GM23248 (cell line): ENCODE results near the gene PSMD14. TPM values are rescaled to one million over a fixed set of nuclear protein-coding genes. Genes with fewer than 3 reads are reported as not detected.
A peak's percentile ranks its signal among the peaks of the same experiment; 100 is the strongest.

Experiments used
- DNase-seq: peaks from one replicate; pipeline ENCODE4 v3.0.0-alpha.2; 2015
- H2AFZ ChIP-seq: fragments of 200-600 bp; sonication (generic); 2 replicates; pipeline ENCODE4 v1.6.1; 2016; ENCODE audit warnings: antibody characterized with exemption
- H3F3A ChIP-seq: fragments of 200-600 bp; sonication (generic); 2 replicates; pipeline ENCODE4 v1.6.1; 2016; ENCODE audit warnings: mild to moderate bottlenecking, antibody characterized with exemption, mixed run types; ENCODE audit not compliant: insufficient read depth
- H3K27ac ChIP-seq: fragments of 200-600 bp; sonication (generic); 2 replicates; pipeline ENCODE4 v1.5.1; 2016; ENCODE audit warnings: mild to moderate bottlenecking
- H3K27me3 ChIP-seq: fragments of 200-600 bp; sonication (generic); replicated peaks from 2 replicates; pipeline ENCODE4 v1.6.1; 2016; ENCODE audit warnings: mild to moderate bottlenecking; ENCODE audit not compliant: insufficient read depth
- H3K36me3 ChIP-seq: fragments of 200-600 bp; sonication (generic); 2 replicates; pipeline ENCODE4 v1.6.1; 2016; ENCODE audit warnings: low read depth, mild to moderate bottlenecking
- H3K4me1 ChIP-seq: fragments of 200-600 bp; sonication (generic); 2 replicates; pipeline ENCODE4 v1.6.1; 2016; ENCODE audit warnings: mild to moderate bottlenecking; ENCODE audit not compliant: insufficient read depth
- H3K4me2 ChIP-seq: fragments of 200-600 bp; sonication (generic); one replicate; pipeline ENCODE4 v1.6.1; 2016; ENCODE audit warnings: mild to moderate bottlenecking; ENCODE audit not compliant: unreplicated experiment
- H3K4me3 ChIP-seq: fragments of 200-600 bp; sonication (generic); 2 replicates; pipeline ENCODE4 v1.5.1; 2016; ENCODE audit warnings: mild to moderate bottlenecking
- H3K79me2 ChIP-seq: fragments of 200-600 bp; sonication (generic); 2 replicates; pipeline ENCODE4 v1.6.1; 2016; ENCODE audit warnings: mild to moderate bottlenecking; ENCODE audit not compliant: insufficient read depth
- H3K9ac ChIP-seq: fragments of 200-600 bp; sonication (generic); 2 replicates; pipeline ENCODE4 v1.6.1; 2016; ENCODE audit warnings: mild to moderate bottlenecking
- H3K9me2 ChIP-seq: fragments of 200-600 bp; sonication (generic); 2 replicates; pipeline ENCODE4 v1.6.1; 2016; ENCODE audit warnings: mixed run types, mild to moderate bottlenecking, moderate library complexity; ENCODE audit not compliant: insufficient read depth
- H3K9me3 ChIP-seq: fragments of 200-600 bp; sonication (generic); one replicate; pipeline ENCODE4 v1.6.1; 2017; ENCODE audit warnings: low read depth
- H4K20me1 ChIP-seq: fragments of 200-600 bp; sonication (generic); 2 replicates; pipeline ENCODE4 v1.6.0; 2016; ENCODE audit not compliant: insufficient read depth
- EZH2 ChIP-seq: fragments of 200-600 bp; sonication (generic); IDR thresholded peaks from 2 replicates; pipeline ENCODE4 v1.6.1; 2018; ENCODE audit warnings: antibody characterized with exemption, mild to moderate bottlenecking; ENCODE audit not compliant: insufficient read depth, poor library complexity, severe bottlenecking
- EZH2phosphoT487 ChIP-seq: fragments of 200-600 bp; sonication (generic); IDR thresholded peaks from 2 replicates; pipeline ENCODE4 v1.6.1; 2018; ENCODE audit warnings: antibody characterized with exemption, moderate library complexity, mild to moderate bottlenecking, low read depth; ENCODE audit not compliant: insufficient read depth
- WGBS, 2 experiments: methylation state at CpG; one replicate each; pipeline ENCODE4 v1.1.6; 2015 to 2017; ENCODE audit warnings: low lambda C conversion rate in 2 of 2, low coverage in 1 of 2; ENCODE audit errors: missing lambda C conversion rate in 2 of 2; 5-methylcytosine and 5-hydroxymethylcytosine counted together
- in situ Hi-C: fragments of 300-500 bp; cut with MboI; formaldehyde crosslinking; loops from 2 replicates; pipeline ENCODE4 v1.15.0; 2020
- polyA plus RNA-seq: library from polyadenylated mRNA; unstranded; fragments of >200 nt; fragmentation: Nextera tagmentation; extraction: Ambion mirVana; gene quantifications from 2 replicates; pipeline ENCODE4 v1.2.1, GENCODE V29; 2016
- total RNA-seq: library from RNA; depleted of rRNA; stranded (reverse); fragments of >200 nt; shearing (Covaris generic); gene quantifications from 2 replicates; pipeline ENCODE4 v1.2.3, GENCODE V29; 2014

Gene PSMD14
- total and polyA plus RNA-seq, 2 experiments from 2014 or later: 94.4 to 96.0 TPM

GRCh38 chr2:161418715-161419637 lies 110.8 kb downstream of the PSMD14 start:
- DNase-seq: peak; percentile 45
- in situ Hi-C loops: no loop called here
- H3K79me2 ChIP-seq: no peaks in the 10 kb centered on the region
- H3K9ac ChIP-seq: no peak overlapping the region
- H3K4me2 ChIP-seq: peak overlapping the region; percentile 4
- no peaks in the 10 kb centered on the region for H4K20me1 ChIP-seq
- no peaks in the 10 kb centered on the region for H3K9me3 ChIP-seq
- WGBS, 2 experiments: 13 to 15% methylated on average over 41 to 49 of the region's 49 CpGs
- peak; percentile 20; the same call in 1 of the 2 replicates for TF ChIP-seq EZH2phosphoT487
- no peak for TF ChIP-seq EZH2
- no peaks in the 10 kb centered on the region for H3K4me1 ChIP-seq
- no peaks in the 10 kb centered on the region for H3K9me2 ChIP-seq
- no peak overlapping the region for H3K27ac ChIP-seq
- H3K36me3 ChIP-seq: no peaks in the 10 kb centered on the region
- H3K4me3 ChIP-seq: peak overlapping the region; percentile 16; the same call in 1 of the 2 replicates
- peaks cover 90% of the 10 kb centered on the region for H3K27me3 ChIP-seq
- H2AFZ ChIP-seq: peak overlapping the region; percentile 3; the same call in 1 of the 2 replicates
- no peaks in the 10 kb centered on the region for H3F3A ChIP-seq

GRCh38 chr2:161419638-161420190 lies 111.5 kb downstream of the PSMD14 start:
- no peak overlapping the region for H3K4me3 ChIP-seq
- H3K4me1 ChIP-seq: no peaks in the 10 kb centered on the region
- H4K20me1 ChIP-seq: no peaks in the 10 kb centered on the region
- 90 to 95% methylated on average over 3 of the region's 3 CpGs for WGBS, 2 experiments
- H3F3A ChIP-seq: no peaks in the 10 kb centered on the region
- DNase-seq: no peak
- H3K9me2 ChIP-seq: no peaks in the 10 kb centered on the region
- peaks cover 98% of the 10 kb centered on the region for H3K27me3 ChIP-seq
- no peak overlapping the region for H3K27ac ChIP-seq
- H3K79me2 ChIP-seq: no peaks in the 10 kb centered on the region
- no peaks in the 10 kb centered on the region for H3K36me3 ChIP-seq
- no peaks in the 10 kb centered on the region for H3K9me3 ChIP-seq
- H3K9ac ChIP-seq: no peak overlapping the region
- no peak overlapping the region for H3K4me2 ChIP-seq
- no peak overlapping the region for H2AFZ ChIP-seq
- in situ Hi-C loops: no loop called here
- no peak for TF ChIP-seq EZH2phosphoT487
- peak; percentile 51 for TF ChIP-seq EZH2

GRCh38 chr2:161420406-161421074 lies 112.3 kb downstream of the PSMD14 start:
- no peaks in the 10 kb centered on the region for H3K9me2 ChIP-seq
- no peak overlapping the region for H2AFZ ChIP-seq
- H3K9ac ChIP-seq: no peak overlapping the region
- H3K79me2 ChIP-seq: no peaks in the 10 kb centered on the region
- no peaks in the 10 kb centered on the region for H3F3A ChIP-seq
- H3K4me2 ChIP-seq: no peak overlapping the region
- no peak for DNase-seq
- no peaks in the 10 kb centered on the region for H3K4me1 ChIP-seq
- no peaks in the 10 kb centered on the region for H3K36me3 ChIP-seq
- no peak overlapping the region for H3K27ac ChIP-seq
- no peak overlapping the region for H3K4me3 ChIP-seq
- no peaks in the 10 kb centered on the region for H3K9me3 ChIP-seq
- TF ChIP-seq EZH2phosphoT487 (no peak), EZH2 (no peak)
- H3K27me3 ChIP-seq: peaks cover 99% of the 10 kb centered on the region
- 84 to 86% methylated on average over 11 of the region's 11 CpGs for WGBS, 2 experiments
- no peaks in the 10 kb centered on the region for H4K20me1 ChIP-seq
- in situ Hi-C loops: no loop called here

DNA sequence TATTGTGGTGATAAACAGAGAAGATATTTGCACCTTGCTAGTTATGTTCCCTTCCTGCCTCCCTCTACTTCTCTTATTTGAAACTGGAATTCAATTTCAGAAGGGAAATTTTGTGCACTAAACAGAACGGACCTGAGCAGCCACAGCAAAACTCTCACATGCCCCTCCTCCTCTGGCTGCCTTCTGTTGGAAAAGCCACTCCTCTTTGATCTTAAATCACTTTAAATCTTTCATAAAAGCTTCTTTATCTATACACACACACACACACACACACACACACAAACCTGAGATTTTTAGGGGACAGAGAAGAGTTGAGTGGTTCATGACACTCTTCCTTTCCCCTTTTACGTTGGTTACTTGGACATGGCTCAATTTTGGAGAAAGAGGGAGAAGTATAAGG lies 113.5 kb downstream of the PSMD14 start:
- H3K4me2 ChIP-seq: no peak overlapping the region
- in situ Hi-C loops: no loop called here

More for the DNA sequence above, 113.5 kb downstream of the PSMD14 start:
- TF ChIP-seq EZH2phosphoT487 (no peak), EZH2 (no peak)
- Histone ChIP-seq H3K36me3 (no peaks in the 10 kb centered on the region), H3K27me3 (peaks cover 99% of the 10 kb centered on the region), H3K4me1 (no peaks in the 10 kb centered on the region), H2AFZ (no peak overlapping the region), H3K79me2 (no peaks in the 10 kb centered on the region), H3K9me2 (no peaks in the 10 kb centered on the region), H4K20me1 (no peaks in the 10 kb centered on the region), H3K9me3 (no peaks in the 10 kb centered on the region), H3K27ac (no peak overlapping the region), H3K9ac (no peak overlapping the region), H3K4me3 (no peak overlapping the region), H3F3A (no peaks in the 10 kb centered on the region)
- no peak for DNase-seq
- whole genome bisulfite sequencing, 2 experiments: 71 to 81% methylated on average over 2 of the region's 2 CpGs
